GM21381 (cell line): ENCODE data around the gene SLC25A25.
A peak's percentile ranks its signal among the peaks of the same experiment; 100 is the strongest.
"Not testable (repeated sequence)": the region's sequence is repeated elsewhere in the genome, so short reads cannot be mapped to it uniquely, and the experiment has no call there.

ENCODE experiments used
- ATAC-seq: cut with Tn5 transposase; IDR thresholded peaks from one replicate; pipeline ENCODE4 v1.9.1; 2021; ENCODE audit warnings: mild to moderate bottlenecking, moderate library complexity; ENCODE audit not compliant: unreplicated experiment

SLC25A25 gene

GRCh38 chr9:128123451-128124080 is 55.5 kb downstream of the SLC25A25 start:
- no peak for ATAC-seq

GRCh38 chr9:128124451-128124850 is 56.4 kb downstream of the SLC25A25 start:
- no peak for ATAC-seq

- no peak for ATAC-seq
Measured at GRCh38 chr9:128124873-128125579, 57.0 kb downstream of the SLC25A25 start.

- ATAC-seq: no peak
Measured at GRCh38 chr9:128125580-128126354, 57.7 kb downstream of the SLC25A25 start.

GRCh38 chr9:128127568-128127989 is 59.5 kb downstream of the SLC25A25 start, which contains the start of gene PTGES2:
TSS of gene PTGES2 (minus strand) at chr9:128127729. CDS start at chr9:128127717, 12 bp downstream.
- peak; percentile 57 for ATAC-seq

GRCh38 chr9:128127990-128128835 is 60.2 kb downstream of the SLC25A25 start:
- ATAC-seq: peak; percentile 66

GRCh38 chr9:128128836-128129590 is 61.0 kb downstream of the SLC25A25 start:
- no peak for ATAC-seq

- ATAC-seq: not testable (repeated sequence)
Measured at GRCh38 chr9:128129976-128130590, 62.1 kb downstream of the SLC25A25 start.

GRCh38 chr9:128130651-128131050 is 62.6 kb downstream of the SLC25A25 start:
- not testable (repeated sequence) for ATAC-seq

GRCh38 chr9:128131346-128131745 is 63.3 kb downstream of the SLC25A25 start:
- ATAC-seq: not testable (repeated sequence)

GRCh38 chr9:128132139-128132538 is 64.1 kb downstream of the SLC25A25 start:
- ATAC-seq: not testable (repeated sequence)

- ATAC-seq: not testable (repeated sequence)
Measured at GRCh38 chr9:128135561-128135960, 67.5 kb downstream of the SLC25A25 start.

- ATAC-seq: no peak
Measured at GRCh38 chr9:128136816-128137793, 69.1 kb downstream of the SLC25A25 start.

GRCh38 chr9:128138001-128138400 is 70.0 kb downstream of the SLC25A25 start:
- ATAC-seq: no peak

GRCh38 chr9:128139621-128140020 is 71.6 kb downstream of the SLC25A25 start:
- ATAC-seq: no peak

- ATAC-seq: no peak
Measured at GRCh38 chr9:128141604-128142003, 73.6 kb downstream of the SLC25A25 start.

GRCh38 chr9:128142061-128142460 is 74.0 kb downstream of the SLC25A25 start:
- no peak for ATAC-seq

- no peak for ATAC-seq
Measured at GRCh38 chr9:128142596-128142995, 74.6 kb downstream of the SLC25A25 start.
